Liver (tissue), 3 donors: ENCODE data around the gene IFT122.

ENCODE experiments used
- RAD21 ChIP-seq, 2 donors: IDR thresholded peaks; 2 replicates each; pipeline ENCODE4 v1.6.1; 2016; ENCODE audit warnings: antibody characterized with exemption in 2 of 2, mild to moderate bottlenecking in 2 of 2
- RXRA ChIP-seq, 2 donors: IDR thresholded peaks; 2 replicates each; pipeline ENCODE4 v1.6.1; 2017 to 2018; ENCODE audit warnings: antibody characterized with exemption in 2 of 2, mild to moderate bottlenecking in 1 of 2
- TAF1 ChIP-seq: conservative IDR thresholded peaks from 2 replicates; pipeline ENCODE4 v1.6.1; 2016; ENCODE audit warnings: antibody characterized with exemption, mild to moderate bottlenecking
- YY1 ChIP-seq: IDR thresholded peaks from 2 replicates; pipeline ENCODE4 v1.6.1; 2016; ENCODE audit warnings: antibody characterized with exemption, mild to moderate bottlenecking
- TF ChIP-seq, protein P1 (sequence below): fragments of 150-350 bp; IDR thresholded peaks from 2 replicates; pipeline ENCODE4 v1.5.1; 2017; ENCODE audit warnings: improper control_type of control experiment, low read depth, low read length; ENCODE audit not compliant: missing input control
- TF ChIP-seq, protein P2 (sequence below): IDR thresholded peaks from 2 replicates; pipeline ENCODE4 v1.6.1; 2016; ENCODE audit warnings: antibody characterized with exemption
- TF ChIP-seq, protein P3 (sequence below): IDR thresholded peaks from 2 replicates; pipeline ENCODE4 v1.6.1; 2016; ENCODE audit warnings: antibody characterized with exemption, mild to moderate bottlenecking
- donor health status: healthy.
- donor health status: healthy.

DNA sequence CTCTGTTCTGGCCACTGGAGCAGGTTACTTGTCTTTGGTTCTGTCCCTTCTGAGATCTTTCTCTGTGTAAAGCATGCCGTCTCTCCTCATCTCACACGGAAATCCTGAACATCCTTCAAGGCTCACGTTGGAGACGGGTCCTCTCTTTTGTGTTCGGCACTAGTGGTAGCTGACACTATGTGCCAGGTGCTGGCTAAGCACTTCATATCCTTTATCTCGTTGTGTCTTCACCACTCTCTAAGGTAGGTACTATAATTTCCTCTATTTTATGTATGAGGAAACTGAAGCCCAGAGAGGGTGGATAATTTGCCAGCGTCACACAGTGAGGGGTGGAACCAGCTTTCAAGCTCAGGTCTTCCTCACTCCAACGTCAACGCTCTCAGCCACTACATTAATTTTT lies 1.2 kb downstream of the IFT122 start:
- TF ChIP-seq, protein P1, sequence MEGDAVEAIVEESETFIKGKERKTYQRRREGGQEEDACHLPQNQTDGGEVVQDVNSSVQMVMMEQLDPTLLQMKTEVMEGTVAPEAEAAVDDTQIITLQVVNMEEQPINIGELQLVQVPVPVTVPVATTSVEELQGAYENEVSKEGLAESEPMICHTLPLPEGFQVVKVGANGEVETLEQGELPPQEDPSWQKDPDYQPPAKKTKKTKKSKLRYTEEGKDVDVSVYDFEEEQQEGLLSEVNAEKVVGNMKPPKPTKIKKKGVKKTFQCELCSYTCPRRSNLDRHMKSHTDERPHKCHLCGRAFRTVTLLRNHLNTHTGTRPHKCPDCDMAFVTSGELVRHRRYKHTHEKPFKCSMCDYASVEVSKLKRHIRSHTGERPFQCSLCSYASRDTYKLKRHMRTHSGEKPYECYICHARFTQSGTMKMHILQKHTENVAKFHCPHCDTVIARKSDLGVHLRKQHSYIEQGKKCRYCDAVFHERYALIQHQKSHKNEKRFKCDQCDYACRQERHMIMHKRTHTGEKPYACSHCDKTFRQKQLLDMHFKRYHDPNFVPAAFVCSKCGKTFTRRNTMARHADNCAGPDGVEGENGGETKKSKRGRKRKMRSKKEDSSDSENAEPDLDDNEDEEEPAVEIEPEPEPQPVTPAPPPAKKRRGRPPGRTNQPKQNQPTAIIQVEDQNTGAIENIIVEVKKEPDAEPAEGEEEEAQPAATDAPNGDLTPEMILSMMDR = no peak
- TF ChIP-seq, protein P2, sequence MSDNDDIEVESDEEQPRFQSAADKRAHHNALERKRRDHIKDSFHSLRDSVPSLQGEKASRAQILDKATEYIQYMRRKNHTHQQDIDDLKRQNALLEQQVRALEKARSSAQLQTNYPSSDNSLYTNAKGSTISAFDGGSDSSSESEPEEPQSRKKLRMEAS = no peak
- no peak for TF ChIP-seq RAD21 (IDR thresholded peaks at IDR 0.05)
- TF ChIP-seq, protein P3, sequence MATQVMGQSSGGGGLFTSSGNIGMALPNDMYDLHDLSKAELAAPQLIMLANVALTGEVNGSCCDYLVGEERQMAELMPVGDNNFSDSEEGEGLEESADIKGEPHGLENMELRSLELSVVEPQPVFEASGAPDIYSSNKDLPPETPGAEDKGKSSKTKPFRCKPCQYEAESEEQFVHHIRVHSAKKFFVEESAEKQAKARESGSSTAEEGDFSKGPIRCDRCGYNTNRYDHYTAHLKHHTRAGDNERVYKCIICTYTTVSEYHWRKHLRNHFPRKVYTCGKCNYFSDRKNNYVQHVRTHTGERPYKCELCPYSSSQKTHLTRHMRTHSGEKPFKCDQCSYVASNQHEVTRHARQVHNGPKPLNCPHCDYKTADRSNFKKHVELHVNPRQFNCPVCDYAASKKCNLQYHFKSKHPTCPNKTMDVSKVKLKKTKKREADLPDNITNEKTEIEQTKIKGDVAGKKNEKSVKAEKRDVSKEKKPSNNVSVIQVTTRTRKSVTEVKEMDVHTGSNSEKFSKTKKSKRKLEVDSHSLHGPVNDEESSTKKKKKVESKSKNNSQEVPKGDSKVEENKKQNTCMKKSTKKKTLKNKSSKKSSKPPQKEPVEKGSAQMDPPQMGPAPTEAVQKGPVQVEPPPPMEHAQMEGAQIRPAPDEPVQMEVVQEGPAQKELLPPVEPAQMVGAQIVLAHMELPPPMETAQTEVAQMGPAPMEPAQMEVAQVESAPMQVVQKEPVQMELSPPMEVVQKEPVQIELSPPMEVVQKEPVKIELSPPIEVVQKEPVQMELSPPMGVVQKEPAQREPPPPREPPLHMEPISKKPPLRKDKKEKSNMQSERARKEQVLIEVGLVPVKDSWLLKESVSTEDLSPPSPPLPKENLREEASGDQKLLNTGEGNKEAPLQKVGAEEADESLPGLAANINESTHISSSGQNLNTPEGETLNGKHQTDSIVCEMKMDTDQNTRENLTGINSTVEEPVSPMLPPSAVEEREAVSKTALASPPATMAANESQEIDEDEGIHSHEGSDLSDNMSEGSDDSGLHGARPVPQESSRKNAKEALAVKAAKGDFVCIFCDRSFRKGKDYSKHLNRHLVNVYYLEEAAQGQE = no peak
- TF ChIP-seq TAF1 = no peak
- no peak for TF ChIP-seq RXRA (IDR thresholded peaks at IDR 0.05)
- no peak for TF ChIP-seq YY1
